ENCODE measurements around the gene DRD4.
A peak's percentile ranks its signal among the peaks of the same experiment; 100 is the strongest.
"Not testable (repeated sequence)": the region's sequence is repeated elsewhere in the genome, so short reads cannot be mapped to it uniquely, and the experiment has no call there.

Gene DRD4

DNA sequence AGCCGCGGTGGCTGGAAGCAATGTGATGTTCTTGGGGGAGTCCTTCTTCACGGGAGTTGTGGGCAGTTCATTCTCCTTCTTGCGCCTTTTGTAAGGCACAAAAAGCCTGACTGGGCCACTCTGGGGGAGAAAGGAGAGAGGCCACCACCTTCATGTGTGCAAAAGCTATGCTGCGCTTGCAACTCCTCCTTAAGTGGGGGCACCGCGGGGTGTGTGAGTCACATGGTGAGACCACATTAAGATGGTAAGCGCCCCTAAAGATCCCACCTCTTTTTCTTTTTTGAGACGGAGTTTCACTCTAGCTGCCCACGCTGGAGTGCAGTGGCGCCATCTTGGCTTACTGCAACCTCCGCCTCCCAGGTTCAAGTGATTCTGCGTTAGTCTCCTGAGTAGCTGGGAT lies 43.9 kb downstream of the DRD4 start:
- H3K27ac ChIP-seq, result peak overlapping the region; percentile 4
- TF ChIP-seq, protein P1, sequence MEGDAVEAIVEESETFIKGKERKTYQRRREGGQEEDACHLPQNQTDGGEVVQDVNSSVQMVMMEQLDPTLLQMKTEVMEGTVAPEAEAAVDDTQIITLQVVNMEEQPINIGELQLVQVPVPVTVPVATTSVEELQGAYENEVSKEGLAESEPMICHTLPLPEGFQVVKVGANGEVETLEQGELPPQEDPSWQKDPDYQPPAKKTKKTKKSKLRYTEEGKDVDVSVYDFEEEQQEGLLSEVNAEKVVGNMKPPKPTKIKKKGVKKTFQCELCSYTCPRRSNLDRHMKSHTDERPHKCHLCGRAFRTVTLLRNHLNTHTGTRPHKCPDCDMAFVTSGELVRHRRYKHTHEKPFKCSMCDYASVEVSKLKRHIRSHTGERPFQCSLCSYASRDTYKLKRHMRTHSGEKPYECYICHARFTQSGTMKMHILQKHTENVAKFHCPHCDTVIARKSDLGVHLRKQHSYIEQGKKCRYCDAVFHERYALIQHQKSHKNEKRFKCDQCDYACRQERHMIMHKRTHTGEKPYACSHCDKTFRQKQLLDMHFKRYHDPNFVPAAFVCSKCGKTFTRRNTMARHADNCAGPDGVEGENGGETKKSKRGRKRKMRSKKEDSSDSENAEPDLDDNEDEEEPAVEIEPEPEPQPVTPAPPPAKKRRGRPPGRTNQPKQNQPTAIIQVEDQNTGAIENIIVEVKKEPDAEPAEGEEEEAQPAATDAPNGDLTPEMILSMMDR (conservative IDR thresholded peaks at IDR 0.05; ENCODE audit: low read depth), result no peak
- CTCF ChIA-PET, result no interaction called here
- POLR2A ChIA-PET (ENCODE audit: low non-redundant PET), result interaction anchor here (0.7 kb wide), 1 partner anchor 259 kb away, joined by 3 read pairs; no protein-coding TSS in a partner anchor
- no peak for DNase-seq (ENCODE audit: low spot score)

DNA sequence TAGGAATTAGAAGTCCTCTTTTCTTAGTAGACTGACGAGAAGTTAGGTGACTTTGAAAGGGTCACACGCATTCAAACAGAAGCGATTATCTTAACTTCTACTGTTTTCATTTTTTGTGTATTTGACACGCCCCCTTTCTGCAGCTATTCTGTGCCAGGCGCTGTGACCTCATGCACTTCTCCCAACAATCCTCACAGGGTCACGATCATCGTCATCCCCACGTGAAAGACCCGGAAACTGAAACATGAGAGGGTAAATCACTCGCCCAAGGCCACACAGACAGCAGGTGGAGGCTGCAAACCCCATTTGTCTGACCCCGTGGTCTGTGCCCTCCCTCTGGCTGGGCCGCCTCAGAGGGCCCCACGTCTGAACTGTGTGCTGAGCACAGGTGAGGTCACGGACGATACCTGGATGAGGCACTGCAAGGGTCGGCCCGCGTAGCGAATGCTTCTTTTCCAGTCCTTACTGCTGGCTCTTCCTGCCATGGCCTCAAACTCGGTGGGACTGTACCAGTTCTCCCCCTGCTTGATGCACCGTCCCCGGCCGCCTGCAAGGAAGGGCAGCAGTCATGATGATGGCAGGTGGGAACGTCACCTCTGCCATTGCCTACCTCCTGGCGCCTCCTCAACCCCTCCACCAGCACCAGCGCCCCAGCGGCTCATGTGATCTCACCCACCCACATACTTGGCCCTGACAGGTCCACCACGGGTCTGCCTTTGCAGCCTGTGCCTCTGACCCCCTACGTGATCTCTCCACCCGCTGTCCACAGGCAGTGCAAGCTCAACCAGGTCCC lies 49.6 kb downstream of the DRD4 start:
- H3K27ac ChIP-seq, result peak overlapping the region; percentile 17
- no peak for DNase-seq (ENCODE audit: low spot score)
- POLR2A ChIA-PET (ENCODE audit: low non-redundant PET), result no interaction called here
- TF ChIP-seq, protein P1 (conservative IDR thresholded peaks at IDR 0.05; ENCODE audit: low read depth), result no peak
- CTCF ChIA-PET, result interaction anchor here (0.6 to 0.7 kb wide), 2 partner anchors 79 to 886 kb away, joined by 3 read pairs; partner anchors contain the start of gene DUSP8

DNA sequence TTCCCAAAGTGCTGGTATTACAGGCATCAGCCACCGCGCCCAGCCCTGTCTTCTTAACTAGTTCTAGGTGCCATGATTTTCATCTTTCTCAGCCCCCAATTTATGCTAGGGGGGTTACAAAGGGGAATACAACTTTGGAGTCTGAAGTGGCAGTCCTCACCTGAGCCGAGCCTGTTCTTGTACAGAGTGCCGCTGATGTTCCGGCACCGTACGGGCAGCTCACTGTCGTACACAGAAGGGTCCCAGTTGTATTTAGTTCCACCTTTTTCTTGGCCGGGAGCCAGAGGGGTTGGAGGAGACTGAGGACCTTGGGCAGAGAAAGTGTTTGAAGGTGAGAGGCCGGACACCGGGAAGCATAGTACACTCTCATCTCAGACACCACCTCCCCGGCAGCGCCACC lies 50.7 kb downstream of the DRD4 start:
- H3K27ac ChIP-seq, result no peak overlapping the region
- CTCF ChIA-PET, result interaction anchor here (0.7 kb wide), 1 partner anchor 78 kb away, joined by 3 read pairs; no protein-coding TSS in a partner anchor
- TF ChIP-seq, protein P1 (conservative IDR thresholded peaks at IDR 0.05; ENCODE audit: low read depth), result no peak
- POLR2A ChIA-PET (ENCODE audit: low non-redundant PET), result no interaction called here
- DNase-seq (ENCODE audit: low spot score), result no peak

DNA sequence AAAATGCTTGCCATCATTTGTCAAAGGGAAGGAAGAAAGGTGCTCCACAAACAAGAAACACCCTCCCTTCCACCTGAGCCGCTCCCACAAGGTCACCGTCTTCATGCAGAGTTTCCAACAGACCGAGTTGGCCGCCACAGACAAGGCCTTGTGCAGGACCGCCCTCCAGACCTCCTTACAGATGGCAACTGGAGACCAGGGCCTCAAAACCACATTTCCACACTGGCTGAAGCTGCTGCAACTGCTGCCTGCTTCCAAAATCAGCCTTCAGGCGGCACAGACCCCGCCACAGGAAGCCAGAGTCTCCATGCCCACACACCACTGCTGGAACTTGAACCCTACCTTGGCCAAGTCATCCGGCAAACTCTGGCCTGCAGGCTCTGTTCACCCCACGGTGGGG lies 51.6 kb downstream of the DRD4 start:
- no peak for DNase-seq (ENCODE audit: low spot score)
- CTCF ChIA-PET, result no interaction called here

DNA sequence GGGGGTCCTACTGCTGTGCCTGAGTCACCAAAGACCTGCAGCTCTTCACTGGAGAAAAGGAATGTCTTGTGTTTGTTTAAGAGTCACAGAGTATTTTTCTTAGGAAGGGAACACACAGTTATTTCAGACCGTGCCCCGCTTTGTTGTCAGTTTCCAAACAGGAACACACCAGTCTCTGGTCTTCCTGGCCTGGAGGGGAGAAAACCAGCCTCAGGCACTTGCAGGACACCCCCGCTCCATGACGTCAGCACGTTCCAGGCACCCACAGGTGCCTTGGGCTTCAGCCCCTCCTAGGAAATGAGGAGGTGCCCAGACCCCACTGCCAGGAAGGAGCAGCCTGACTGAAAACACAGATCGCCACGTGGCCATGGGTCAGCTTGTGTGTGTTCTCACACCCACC lies 52.6 kb downstream of the DRD4 start:
- DNase-seq (ENCODE audit: low spot score), result no peak
- POLR2A ChIA-PET (ENCODE audit: low non-redundant PET), result no interaction called here
- peak overlapping the region; percentile 48 for H3K27ac ChIP-seq
- CTCF ChIA-PET, result no interaction called here
- TF ChIP-seq, protein P1 (conservative IDR thresholded peaks at IDR 0.05; ENCODE audit: low read depth), result no peak

More for the DNA sequence above, 51.6 kb downstream of the DRD4 start:
- TF ChIP-seq, protein P1 (conservative IDR thresholded peaks at IDR 0.05; ENCODE audit: low read depth), result no peak
- H3K27ac ChIP-seq, result peak overlapping the region; percentile 13; the same call in 1 of the 2 replicates
- POLR2A ChIA-PET (ENCODE audit: low non-redundant PET), result no interaction called here

DNA sequence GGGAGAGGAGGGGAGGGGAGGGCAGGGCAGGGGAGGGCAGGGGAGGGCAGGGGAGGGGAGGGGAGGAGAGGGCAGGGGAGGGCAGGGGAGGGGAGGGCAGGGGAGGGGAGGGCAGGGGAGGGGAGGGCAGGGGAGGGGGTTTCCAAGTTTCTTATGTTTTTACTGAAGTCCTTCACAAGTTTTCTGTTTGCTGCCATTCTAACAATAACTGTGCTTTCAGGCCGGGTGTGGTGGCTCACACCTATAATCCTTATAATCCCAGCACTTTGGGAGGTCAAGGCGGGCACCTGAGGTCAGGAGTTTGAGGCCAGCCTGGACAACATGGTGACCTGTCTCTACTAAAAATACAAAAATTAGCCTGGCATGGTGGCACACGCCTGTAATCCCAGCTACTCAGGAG lies 53.2 kb downstream of the DRD4 start:
- CTCF ChIA-PET; POLR2A ChIA-PET (ENCODE audit: low non-redundant PET); DNase-seq (ENCODE audit: low spot score): not testable (repeated sequence)
- peak overlapping the region; percentile 97 for H3K27ac ChIP-seq
